Measurements from ENCODE around the gene C1orf21. TPM values are rescaled to one million over a fixed set of nuclear protein-coding genes. Genes with fewer than 3 reads are reported as not detected.

Gene C1orf21
- total RNA-seq, 2 donors from 2014 or later, result 10.4 to 15.2 TPM

DNA sequence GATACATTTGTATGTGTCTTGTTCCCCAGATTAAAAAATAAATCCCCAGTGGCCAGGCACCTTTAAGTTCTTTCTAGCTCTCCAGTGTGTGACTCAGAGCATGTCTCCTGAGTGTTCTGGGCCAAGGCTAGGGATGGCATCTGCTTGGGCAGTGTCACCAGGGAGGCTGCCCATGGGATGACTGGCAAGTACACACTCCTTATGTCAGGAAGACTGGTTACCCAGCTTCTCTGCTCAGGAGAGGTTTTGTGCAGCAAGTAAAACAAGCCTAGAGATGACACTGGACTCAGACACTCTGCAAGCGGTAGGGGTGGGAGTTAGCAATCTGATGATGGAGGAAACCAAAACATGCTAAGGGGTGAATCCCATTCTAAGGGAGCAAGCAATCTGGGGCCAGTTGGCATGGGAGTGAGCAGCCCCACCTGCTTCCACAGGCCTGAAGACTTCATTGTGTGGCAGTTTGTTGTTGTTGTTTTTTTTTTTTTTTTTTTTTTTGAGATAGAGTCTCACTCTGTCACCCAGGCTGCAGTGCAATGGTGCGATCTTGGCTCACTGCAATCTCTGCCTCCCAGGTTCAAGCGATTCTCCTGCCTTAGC, 230.7 kb downstream of the C1orf21 start:
- DNase-seq (ENCODE audit: low spot score) (no peak), ATAC-seq (ENCODE audit: insufficient number of reproducible peaks, low FRiP score, low read depth) (no peak)
- Histone ChIP-seq H3K27me3 (replicated peaks; ENCODE audit: insufficient read depth) (no peaks in the 10 kb centered on the region), H3K27ac (no peak overlapping the region), H3K9me3 (no peaks in the 10 kb centered on the region), H3K4me3 (no peak overlapping the region), H3K36me3 (no peaks in the 10 kb centered on the region), H3K4me1 (ENCODE audit: control insufficient read depth in 1 of 2, low read depth in 2 of 2) (peaks cover 0 to 13% of the 10 kb centered on the region in 2 donors)
- TF ChIP-seq, protein P1, sequence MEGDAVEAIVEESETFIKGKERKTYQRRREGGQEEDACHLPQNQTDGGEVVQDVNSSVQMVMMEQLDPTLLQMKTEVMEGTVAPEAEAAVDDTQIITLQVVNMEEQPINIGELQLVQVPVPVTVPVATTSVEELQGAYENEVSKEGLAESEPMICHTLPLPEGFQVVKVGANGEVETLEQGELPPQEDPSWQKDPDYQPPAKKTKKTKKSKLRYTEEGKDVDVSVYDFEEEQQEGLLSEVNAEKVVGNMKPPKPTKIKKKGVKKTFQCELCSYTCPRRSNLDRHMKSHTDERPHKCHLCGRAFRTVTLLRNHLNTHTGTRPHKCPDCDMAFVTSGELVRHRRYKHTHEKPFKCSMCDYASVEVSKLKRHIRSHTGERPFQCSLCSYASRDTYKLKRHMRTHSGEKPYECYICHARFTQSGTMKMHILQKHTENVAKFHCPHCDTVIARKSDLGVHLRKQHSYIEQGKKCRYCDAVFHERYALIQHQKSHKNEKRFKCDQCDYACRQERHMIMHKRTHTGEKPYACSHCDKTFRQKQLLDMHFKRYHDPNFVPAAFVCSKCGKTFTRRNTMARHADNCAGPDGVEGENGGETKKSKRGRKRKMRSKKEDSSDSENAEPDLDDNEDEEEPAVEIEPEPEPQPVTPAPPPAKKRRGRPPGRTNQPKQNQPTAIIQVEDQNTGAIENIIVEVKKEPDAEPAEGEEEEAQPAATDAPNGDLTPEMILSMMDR (IDR thresholded peaks at IDR 0.05), result no peak

DNA sequence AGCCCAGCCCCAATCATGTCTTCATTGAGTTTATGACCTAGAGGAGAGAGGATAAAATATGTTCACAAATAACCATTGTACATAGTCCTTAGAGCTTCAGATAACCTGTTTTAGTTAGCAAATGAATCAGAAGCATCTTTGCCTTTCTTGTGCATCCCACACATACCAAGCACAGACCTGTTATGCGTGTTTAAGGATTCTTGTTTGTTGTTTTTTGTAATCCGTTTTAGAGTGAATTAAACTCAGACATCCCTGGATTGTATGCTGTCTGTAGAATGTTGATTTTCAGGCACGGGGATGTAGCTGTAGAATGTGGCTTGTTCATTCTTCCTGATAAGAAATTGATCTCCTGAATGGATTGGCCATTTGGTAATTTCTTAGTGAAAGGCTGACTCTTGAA, 232.0 kb downstream of the C1orf21 start:
- no peaks in the 10 kb centered on the region for H3K27me3 ChIP-seq (replicated peaks; ENCODE audit: insufficient read depth)
- no peak overlapping the region for H3K27ac ChIP-seq
- no peaks in the 10 kb centered on the region for H3K36me3 ChIP-seq
- TF ChIP-seq, protein P1 (IDR thresholded peaks at IDR 0.05), result no peak
- no peaks in the 10 kb centered on the region for H3K9me3 ChIP-seq
- H3K4me1 ChIP-seq (ENCODE audit: control insufficient read depth in 1 of 2, low read depth in 2 of 2), result peaks cover 4 to 26% of the 10 kb centered on the region in 2 donors
- ATAC-seq (ENCODE audit: insufficient number of reproducible peaks, low FRiP score, low read depth) (no peak), DNase-seq (ENCODE audit: low spot score) (no peak)
- no peak overlapping the region for H3K4me3 ChIP-seq

DNA sequence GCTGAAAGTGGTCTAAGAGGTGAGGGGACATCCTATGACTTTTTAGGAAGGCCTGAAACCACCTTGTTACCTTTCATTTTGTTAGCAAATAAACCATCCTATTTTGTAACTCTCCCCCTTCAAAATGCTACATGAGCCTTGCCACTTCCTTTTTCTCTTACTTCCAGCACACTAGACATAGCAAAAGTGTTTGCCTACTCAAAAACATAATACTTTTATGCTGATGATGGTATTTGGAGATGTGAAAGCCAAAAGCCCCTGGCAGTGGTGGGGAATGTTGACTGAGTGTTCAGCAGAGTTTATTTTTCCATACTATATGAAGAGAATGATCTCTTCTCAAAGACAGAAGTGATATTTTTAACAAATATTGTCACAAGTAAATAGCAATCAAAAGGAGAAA, 233.6 kb downstream of the C1orf21 start:
- Histone ChIP-seq H3K27me3 (replicated peaks; ENCODE audit: insufficient read depth) (no peaks in the 10 kb centered on the region), H3K4me3 (no peak overlapping the region), H3K36me3 (no peaks in the 10 kb centered on the region), H3K4me1 (ENCODE audit: control insufficient read depth in 1 of 2, low read depth in 2 of 2) (peaks cover 9 to 38% of the 10 kb centered on the region in 2 donors), H3K27ac (no peak overlapping the region), H3K9me3 (no peaks in the 10 kb centered on the region)
- TF ChIP-seq, protein P1 (IDR thresholded peaks at IDR 0.05), result no peak
- ATAC-seq (ENCODE audit: insufficient number of reproducible peaks, low FRiP score, low read depth), result no peak
- DNase-seq (ENCODE audit: low spot score), result no peak

DNA sequence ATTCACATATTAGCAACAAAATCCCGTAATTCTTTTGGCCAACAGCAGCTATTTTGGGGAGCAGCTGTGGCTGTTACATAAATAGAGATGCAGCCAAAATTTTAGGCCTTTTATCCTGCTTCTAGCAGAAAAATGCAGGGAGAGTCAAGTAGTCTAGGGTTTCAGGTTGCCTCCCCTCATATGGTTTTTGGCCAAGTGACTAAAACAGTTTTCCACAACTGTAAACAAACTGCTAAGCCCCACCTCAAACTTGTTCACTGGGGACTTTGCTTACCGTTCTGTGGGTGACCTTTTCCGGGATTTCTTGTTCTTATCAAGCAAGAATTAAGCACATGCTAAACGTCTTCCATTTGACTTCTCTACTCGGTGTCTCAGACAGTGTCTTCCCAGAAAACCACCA, 234.4 kb downstream of the C1orf21 start:
- Histone ChIP-seq H3K27ac (peak overlapping the region in 1 of 2 donors; percentile 41), H3K9me3 (no peaks in the 10 kb centered on the region), H3K4me1 (ENCODE audit: control insufficient read depth in 1 of 2, low read depth in 2 of 2) (peaks cover 9 to 38% of the 10 kb centered on the region in 2 donors), H3K4me3 (no peak overlapping the region), H3K36me3 (no peaks in the 10 kb centered on the region), H3K27me3 (replicated peaks; ENCODE audit: insufficient read depth) (no peaks in the 10 kb centered on the region)
- no peak for ATAC-seq (ENCODE audit: insufficient number of reproducible peaks, low FRiP score, low read depth)
- no peak for DNase-seq (ENCODE audit: low spot score)
- TF ChIP-seq, protein P1 (IDR thresholded peaks at IDR 0.05), result no peak

DNA sequence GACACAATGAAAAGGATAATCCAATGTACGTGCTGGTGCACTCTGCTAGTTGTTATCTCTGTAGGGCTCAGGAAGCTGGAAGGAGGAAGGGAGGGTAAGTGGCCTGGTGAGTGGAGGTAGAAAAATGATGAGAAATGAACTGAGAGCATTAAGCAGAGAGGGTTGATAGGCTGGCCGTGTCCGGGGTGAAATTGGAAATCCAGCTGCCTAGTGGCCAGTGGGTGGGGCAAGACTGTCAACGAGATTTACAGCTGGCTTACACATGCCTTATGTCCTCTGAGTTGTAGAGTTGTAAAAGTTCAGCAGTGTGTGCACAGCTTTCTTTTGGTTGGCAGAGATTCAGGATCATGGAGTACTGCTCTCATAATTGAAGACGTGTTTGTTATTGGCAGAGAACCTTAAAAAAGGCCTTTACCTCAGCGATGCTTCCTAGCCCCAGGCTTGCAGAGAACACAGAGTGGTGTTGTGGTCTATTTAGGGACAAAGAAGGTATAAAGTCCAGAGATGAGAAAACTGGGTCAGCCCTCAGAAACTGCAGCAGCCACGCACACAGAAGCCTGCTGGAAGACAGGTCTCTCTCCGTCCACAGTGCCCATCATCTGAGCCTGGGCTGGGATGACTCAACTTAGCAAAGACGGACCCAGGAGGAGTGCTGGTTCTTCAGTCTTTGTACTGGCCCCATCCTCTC, 235.5 kb downstream of the C1orf21 start:
- peak; percentile 89 for ATAC-seq (ENCODE audit: insufficient number of reproducible peaks, low FRiP score, low read depth)
- Histone ChIP-seq H3K4me1 (ENCODE audit: control insufficient read depth in 1 of 2, low read depth in 2 of 2) (peaks cover 9 to 38% of the 10 kb centered on the region in 2 donors), H3K27me3 (replicated peaks; ENCODE audit: insufficient read depth) (no peaks in the 10 kb centered on the region), H3K36me3 (no peaks in the 10 kb centered on the region), H3K4me3 (no peak overlapping the region), H3K27ac (peak overlapping the region; percentile 48 to 72), H3K9me3 (no peaks in the 10 kb centered on the region)
- TF ChIP-seq, protein P1 (IDR thresholded peaks at IDR 0.05), result no peak
- DNase-seq (ENCODE audit: low spot score), result peak; percentile 47
